ENCODE results near the gene CHCHD1.

CHCHD1 gene

GRCh38 chr10:73813333-73813732 is 31.5 kb downstream of the CHCHD1 start:
- peaks cover 24% of the 10 kb centered on the region for H3K4me1 Mint-ChIP-seq
- no peak overlapping the region for H3K4me3 Mint-ChIP-seq
- no peaks in the 10 kb centered on the region for H3K27me3 Mint-ChIP-seq
- H3K9me3 Mint-ChIP-seq, result no peaks in the 10 kb centered on the region
- no peak for ATAC-seq (replicated peaks; ENCODE audit: extremely low read depth, poor library complexity, severe bottlenecking)
- H3K27ac Mint-ChIP-seq (ENCODE audit: low read depth), result peak overlapping the region; percentile 92
- peaks cover 35% of the 10 kb centered on the region for H3K36me3 Mint-ChIP-seq (ENCODE audit: insufficient read depth)
- no peak for DNase-seq (ENCODE audit: low spot score in 2 of 2)

- H3K4me3 Mint-ChIP-seq, result no peak overlapping the region
- ATAC-seq (replicated peaks; ENCODE audit: extremely low read depth, poor library complexity, severe bottlenecking), result no peak
- peaks cover 14% of the 10 kb centered on the region for H3K4me1 Mint-ChIP-seq
- no peaks in the 10 kb centered on the region for H3K9me3 Mint-ChIP-seq
- no peaks in the 10 kb centered on the region for H3K27me3 Mint-ChIP-seq
- peaks cover 29% of the 10 kb centered on the region for H3K36me3 Mint-ChIP-seq (ENCODE audit: insufficient read depth)
- no peak for DNase-seq (ENCODE audit: low spot score in 2 of 2)
- H3K27ac Mint-ChIP-seq (ENCODE audit: low read depth), result no peak overlapping the region
These were observed 32.5 kb downstream of the CHCHD1 start for GRCh38 chr10:73814276-73814895.

- peaks cover 6% of the 10 kb centered on the region for H3K4me1 Mint-ChIP-seq
- no peak for DNase-seq (ENCODE audit: low spot score in 2 of 2)
- no peak for ATAC-seq (replicated peaks; ENCODE audit: extremely low read depth, poor library complexity, severe bottlenecking)
- peaks cover 32% of the 10 kb centered on the region for H3K36me3 Mint-ChIP-seq (ENCODE audit: insufficient read depth)
- no peak overlapping the region for H3K4me3 Mint-ChIP-seq
- no peak overlapping the region for H3K27ac Mint-ChIP-seq (ENCODE audit: low read depth)
- no peaks in the 10 kb centered on the region for H3K27me3 Mint-ChIP-seq
- H3K9me3 Mint-ChIP-seq, result no peaks in the 10 kb centered on the region
These were observed 33.3 kb downstream of the CHCHD1 start for GRCh38 chr10:73814896-73815718.

GRCh38 chr10:73815719-73816030 is 33.8 kb downstream of the CHCHD1 start:
- H3K4me1 Mint-ChIP-seq, result peaks cover under 1% of the 10 kb centered on the region
- peaks cover 30% of the 10 kb centered on the region for H3K36me3 Mint-ChIP-seq (ENCODE audit: insufficient read depth)
- no peak overlapping the region for H3K4me3 Mint-ChIP-seq
- H3K27me3 Mint-ChIP-seq, result no peaks in the 10 kb centered on the region
- ATAC-seq (replicated peaks; ENCODE audit: extremely low read depth, poor library complexity, severe bottlenecking), result no peak
- no peak overlapping the region for H3K27ac Mint-ChIP-seq (ENCODE audit: low read depth)
- no peak for DNase-seq (ENCODE audit: low spot score in 2 of 2)
- no peaks in the 10 kb centered on the region for H3K9me3 Mint-ChIP-seq

- H3K4me1 Mint-ChIP-seq, result no peaks in the 10 kb centered on the region
- H3K9me3 Mint-ChIP-seq, result no peaks in the 10 kb centered on the region
- H3K27me3 Mint-ChIP-seq, result no peaks in the 10 kb centered on the region
- DNase-seq (ENCODE audit: low spot score in 2 of 2) (no peak), ATAC-seq (replicated peaks; ENCODE audit: extremely low read depth, poor library complexity, severe bottlenecking) (no peak)
- H3K36me3 Mint-ChIP-seq (ENCODE audit: insufficient read depth), result peaks cover 30% of the 10 kb centered on the region
- peak overlapping the region; percentile 39 for H3K27ac Mint-ChIP-seq (ENCODE audit: low read depth)
- H3K4me3 Mint-ChIP-seq, result no peak overlapping the region
These were observed 35.3 kb downstream of the CHCHD1 start for GRCh38 chr10:73816917-73817729.

- Mint-ChIP-seq H3K4me3 (no peak overlapping the region), H3K27ac (ENCODE audit: low read depth) (no peak overlapping the region), H3K4me1 (peaks cover 4% of the 10 kb centered on the region), H3K36me3 (ENCODE audit: insufficient read depth) (peaks cover 26% of the 10 kb centered on the region), H3K27me3 (no peaks in the 10 kb centered on the region), H3K9me3 (no peaks in the 10 kb centered on the region)
- DNase-seq (ENCODE audit: low spot score in 2 of 2) (no peak), ATAC-seq (replicated peaks; ENCODE audit: extremely low read depth, poor library complexity, severe bottlenecking) (no peak)
These were observed 36.0 kb downstream of the CHCHD1 start for GRCh38 chr10:73817826-73818225.

GRCh38 chr10:73818402-73818801 is 36.6 kb downstream of the CHCHD1 start:
- no peak for ATAC-seq (replicated peaks; ENCODE audit: extremely low read depth, poor library complexity, severe bottlenecking)
- no peak overlapping the region for H3K27ac Mint-ChIP-seq (ENCODE audit: low read depth)
- H3K4me1 Mint-ChIP-seq, result peaks cover 4% of the 10 kb centered on the region
- DNase-seq (ENCODE audit: low spot score in 2 of 2), result no peak
- no peak overlapping the region for H3K4me3 Mint-ChIP-seq
- H3K36me3 Mint-ChIP-seq (ENCODE audit: insufficient read depth), result peaks cover 31% of the 10 kb centered on the region
- no peaks in the 10 kb centered on the region for H3K9me3 Mint-ChIP-seq
- no peaks in the 10 kb centered on the region for H3K27me3 Mint-ChIP-seq

GRCh38 chr10:73819081-73819480 is 37.2 kb downstream of the CHCHD1 start:
- no peaks in the 10 kb centered on the region for H3K9me3 Mint-ChIP-seq
- H3K4me1 Mint-ChIP-seq, result peaks cover 4% of the 10 kb centered on the region
- no peaks in the 10 kb centered on the region for H3K27me3 Mint-ChIP-seq
- peaks cover 28% of the 10 kb centered on the region for H3K36me3 Mint-ChIP-seq (ENCODE audit: insufficient read depth)
- ATAC-seq (replicated peaks; ENCODE audit: extremely low read depth, poor library complexity, severe bottlenecking), result no peak
- no peak overlapping the region for H3K4me3 Mint-ChIP-seq
- DNase-seq (ENCODE audit: low spot score in 2 of 2), result no peak
- no peak overlapping the region for H3K27ac Mint-ChIP-seq (ENCODE audit: low read depth)

GRCh38 chr10:73819513-73820093 is 37.8 kb downstream of the CHCHD1 start:
- ATAC-seq (replicated peaks; ENCODE audit: extremely low read depth, poor library complexity, severe bottlenecking) (no peak), DNase-seq (ENCODE audit: low spot score in 2 of 2) (no peak)
- H3K9me3 Mint-ChIP-seq, result no peaks in the 10 kb centered on the region
- H3K27me3 Mint-ChIP-seq, result no peaks in the 10 kb centered on the region
- no peak overlapping the region for H3K4me3 Mint-ChIP-seq
- peaks cover 31% of the 10 kb centered on the region for H3K36me3 Mint-ChIP-seq (ENCODE audit: insufficient read depth)
- no peak overlapping the region for H3K27ac Mint-ChIP-seq (ENCODE audit: low read depth)
- H3K4me1 Mint-ChIP-seq, result peaks cover 4% of the 10 kb centered on the region

GRCh38 chr10:73823391-73823790 is 41.5 kb downstream of the CHCHD1 start:
- no peaks in the 10 kb centered on the region for H3K27me3 Mint-ChIP-seq
- DNase-seq (ENCODE audit: low spot score in 2 of 2) (no peak), ATAC-seq (replicated peaks; ENCODE audit: extremely low read depth, poor library complexity, severe bottlenecking) (no peak)
- H3K4me3 Mint-ChIP-seq, result no peak overlapping the region
- H3K36me3 Mint-ChIP-seq (ENCODE audit: insufficient read depth), result peaks cover 20% of the 10 kb centered on the region
- H3K9me3 Mint-ChIP-seq, result no peaks in the 10 kb centered on the region
- H3K27ac Mint-ChIP-seq (ENCODE audit: low read depth), result no peak overlapping the region
- peaks cover 4% of the 10 kb centered on the region for H3K4me1 Mint-ChIP-seq

- Mint-ChIP-seq H3K9me3 (no peaks in the 10 kb centered on the region), H3K27ac (ENCODE audit: low read depth) (no peak overlapping the region), H3K27me3 (no peaks in the 10 kb centered on the region), H3K4me3 (no peak overlapping the region), H3K4me1 (peaks cover 4% of the 10 kb centered on the region), H3K36me3 (ENCODE audit: insufficient read depth) (peaks cover 20% of the 10 kb centered on the region)
- ATAC-seq (replicated peaks; ENCODE audit: extremely low read depth, poor library complexity, severe bottlenecking) (no peak), DNase-seq (ENCODE audit: low spot score in 2 of 2) (no peak)
These were observed 42.4 kb downstream of the CHCHD1 start for GRCh38 chr10:73824146-73824725.

GRCh38 chr10:73827346-73828089 is 45.7 kb downstream of the CHCHD1 start:
- DNase-seq (ENCODE audit: low spot score in 2 of 2), result no peak
- Mint-ChIP-seq H3K36me3 (ENCODE audit: insufficient read depth) (peaks cover 14% of the 10 kb centered on the region), H3K9me3 (no peaks in the 10 kb centered on the region), H3K4me3 (no peak overlapping the region), H3K27me3 (no peaks in the 10 kb centered on the region), H3K4me1 (peaks cover 3% of the 10 kb centered on the region), H3K27ac (ENCODE audit: low read depth) (no peak overlapping the region)
- ATAC-seq (replicated peaks; ENCODE audit: extremely low read depth, poor library complexity, severe bottlenecking), result no peak
